GM21526 (cell line): ENCODE data around the gene MESP1.

ENCODE experiments used
- ATAC-seq: cut with Tn5 transposase; IDR thresholded peaks from one replicate; pipeline ENCODE4 v1.9.1; 2021; ENCODE audit warnings: moderate library complexity; ENCODE audit not compliant: unreplicated experiment, low FRiP score

The MESP1 gene

DNA sequence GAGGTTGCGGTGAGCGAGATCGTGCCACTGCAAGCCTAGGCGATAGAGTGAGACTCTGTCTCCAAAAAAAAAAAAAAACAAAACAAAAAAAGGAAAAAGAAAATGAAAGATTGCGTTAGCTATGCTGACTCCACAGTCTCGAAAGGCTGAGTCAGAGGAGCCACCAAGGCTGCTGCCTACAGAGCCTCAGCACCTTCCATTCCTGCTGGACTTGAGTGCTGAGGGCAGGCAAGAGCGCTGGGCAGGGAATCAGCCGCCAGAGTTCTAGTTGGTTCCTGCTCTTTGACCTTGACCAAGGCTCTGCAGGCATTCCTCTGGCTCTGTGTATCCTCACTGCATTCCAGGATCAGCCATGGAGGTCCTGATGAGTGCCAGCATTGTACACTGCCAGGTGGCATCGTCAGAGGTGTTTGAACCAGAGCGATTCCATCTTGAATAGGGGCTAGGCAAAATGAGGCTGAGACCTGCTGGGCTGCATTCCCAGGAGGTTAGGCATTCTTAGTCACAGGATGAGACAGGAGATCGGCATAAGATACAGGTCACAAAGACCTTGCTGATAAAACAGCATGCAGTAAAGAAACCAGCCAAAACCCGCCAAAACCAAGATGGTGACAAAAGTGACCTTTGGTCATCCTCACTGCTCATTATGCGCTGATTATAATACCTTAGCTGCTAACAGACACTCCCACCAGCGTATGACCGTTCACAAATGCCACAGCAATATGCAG, 31.0 kb upstream of the MESP1 start:
- ATAC-seq: no peak

DNA sequence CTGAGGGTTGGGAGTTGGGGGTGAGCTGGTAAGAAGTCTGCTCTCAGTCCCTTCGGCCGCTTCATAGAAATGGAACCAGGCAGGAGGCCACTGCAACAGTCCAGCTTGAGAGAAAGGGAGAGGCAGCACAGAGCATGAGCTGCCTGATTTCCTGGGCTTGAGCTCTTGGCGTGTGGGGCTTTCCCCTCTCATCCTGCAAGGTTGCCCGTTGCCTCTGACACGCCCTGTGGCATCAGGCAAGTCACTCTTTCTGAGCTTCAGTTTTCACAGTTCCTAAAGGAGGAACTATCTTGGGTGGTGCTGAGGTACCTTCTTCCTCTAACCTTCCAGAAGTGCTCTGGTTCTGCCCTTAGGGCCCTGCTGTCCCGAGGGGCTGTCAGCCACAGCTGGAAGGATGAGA, 30.0 kb upstream of the MESP1 start:
- no peak for ATAC-seq

- no peak for ATAC-seq
Measured at GRCh38 chr15:89780601-89781000, 29.6 kb upstream of the MESP1 start.

DNA sequence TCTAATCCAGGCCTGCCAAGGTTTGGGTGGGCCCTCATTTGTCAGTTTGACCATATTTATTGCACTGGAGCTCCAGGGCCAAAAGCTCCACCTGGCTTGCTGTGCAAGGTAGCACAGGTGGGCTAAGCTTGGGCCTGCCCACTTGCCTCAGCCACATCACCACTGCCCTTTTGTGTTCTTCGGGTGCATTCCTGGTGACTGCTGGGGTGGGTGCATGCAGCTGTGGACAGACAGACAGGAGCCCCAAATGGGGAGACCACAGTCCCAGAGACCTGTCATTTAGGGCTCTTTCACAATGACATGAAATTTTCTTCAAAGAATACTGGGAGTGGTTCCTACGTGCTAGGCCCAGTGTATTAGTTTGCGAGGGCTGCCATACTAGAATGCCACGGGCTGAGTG, 27.8 kb upstream of the MESP1 start:
- no peak for ATAC-seq

GRCh38 chr15:89777782-89778380, 26.8 kb upstream of the MESP1 start:
- no peak for ATAC-seq

DNA sequence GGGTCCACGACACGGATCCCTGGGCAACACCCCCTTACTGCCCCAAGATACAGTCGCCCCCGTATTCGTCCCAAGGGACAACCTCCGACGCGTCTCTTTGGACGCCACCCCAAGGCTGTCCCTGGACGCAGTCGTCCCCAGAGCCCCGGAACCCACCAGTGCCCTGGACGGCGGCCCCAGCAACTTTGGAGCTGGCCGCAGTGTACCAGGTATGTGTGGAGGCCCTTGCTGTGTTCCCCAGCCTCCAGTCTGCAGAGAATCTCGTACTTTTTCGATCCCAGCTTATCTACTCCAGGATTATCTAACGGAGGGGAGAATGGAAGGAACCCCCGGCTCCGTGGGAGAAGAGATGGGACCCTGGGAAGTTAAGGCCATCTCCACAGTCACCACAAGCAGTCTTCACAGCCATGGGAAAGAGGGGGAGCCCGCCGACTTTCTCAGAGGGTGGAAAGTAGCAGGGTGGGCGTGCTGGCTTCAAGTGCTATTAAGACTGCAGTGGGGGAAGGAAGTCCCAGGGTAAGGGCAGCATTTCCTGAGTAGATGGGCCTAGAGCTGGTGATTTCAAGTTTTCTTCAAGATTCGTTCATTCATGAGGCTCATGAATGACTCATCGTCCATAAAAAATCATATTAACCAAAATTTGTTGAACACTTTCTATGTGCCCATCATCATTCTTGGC, 26.2 kb upstream of the MESP1 start:
- no peak for ATAC-seq

DNA sequence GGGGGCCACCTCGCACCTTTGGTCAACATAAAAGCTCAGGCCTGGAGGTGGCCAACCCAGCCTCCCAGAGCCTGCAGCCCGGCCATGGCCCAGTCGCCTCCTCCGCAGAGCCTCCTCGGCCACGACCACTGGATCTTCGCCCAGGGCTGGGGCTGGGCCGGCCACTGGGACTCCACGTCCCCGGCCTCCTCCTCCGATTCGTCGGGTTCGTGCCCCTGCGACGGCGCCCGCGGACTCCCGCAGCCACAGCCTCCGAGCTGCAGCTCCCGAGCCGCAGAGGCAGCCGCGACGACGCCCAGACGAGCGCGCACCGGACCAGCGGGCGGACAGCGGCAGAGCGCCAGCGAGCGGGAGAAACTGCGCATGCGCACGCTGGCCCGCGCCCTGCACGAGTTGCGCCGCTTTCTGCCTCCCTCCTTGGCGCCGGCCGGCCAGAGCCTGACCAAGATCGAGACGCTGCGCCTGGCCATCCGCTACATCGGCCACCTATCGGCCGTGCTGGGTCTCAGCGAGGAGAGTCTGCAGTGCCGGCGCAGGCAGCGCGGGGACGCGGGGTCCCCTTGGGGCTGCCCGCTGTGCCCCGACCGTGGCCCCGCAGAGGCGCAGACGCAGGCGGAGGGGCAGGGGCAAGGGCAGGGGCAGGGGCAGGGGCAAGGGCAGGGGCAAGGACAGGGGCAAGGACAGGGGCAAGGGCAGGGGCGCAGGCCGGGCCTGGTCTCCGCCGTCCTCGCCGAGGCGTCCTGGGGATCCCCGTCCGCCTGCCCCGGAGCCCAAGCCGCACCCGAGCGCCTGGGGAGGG, 25.4 kb upstream of the MESP1 start, which contains the start of gene MESP2:
MESP2 (plus strand) TSS at position 59 of the 799 bp plus-strand sequence; CDS start at position 85, 26 bp downstream.
- no peak for ATAC-seq

DNA sequence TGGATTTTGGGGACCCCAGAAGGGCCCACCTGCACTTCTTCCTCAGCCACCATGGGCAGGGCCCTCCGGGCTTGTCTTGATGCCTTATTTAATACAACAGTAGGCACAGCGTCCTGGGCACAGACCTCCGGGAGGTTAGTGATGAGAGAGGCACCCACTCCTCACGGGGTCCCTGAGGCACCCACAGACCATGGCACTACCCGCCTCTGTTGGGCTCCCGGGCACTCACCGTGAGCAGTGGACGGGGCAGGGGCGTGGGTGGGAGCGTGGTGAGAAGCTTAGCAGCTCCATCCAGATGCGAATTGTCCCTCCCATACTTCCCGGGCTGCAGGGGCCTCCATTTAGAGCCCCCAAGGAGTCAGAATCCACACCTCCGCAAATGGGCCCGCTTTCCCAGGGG, 24.8 kb upstream of the MESP1 start:
- ATAC-seq: no peak

GRCh38 chr15:89774492-89774891, 23.4 kb upstream of the MESP1 start:
- no peak for ATAC-seq

DNA sequence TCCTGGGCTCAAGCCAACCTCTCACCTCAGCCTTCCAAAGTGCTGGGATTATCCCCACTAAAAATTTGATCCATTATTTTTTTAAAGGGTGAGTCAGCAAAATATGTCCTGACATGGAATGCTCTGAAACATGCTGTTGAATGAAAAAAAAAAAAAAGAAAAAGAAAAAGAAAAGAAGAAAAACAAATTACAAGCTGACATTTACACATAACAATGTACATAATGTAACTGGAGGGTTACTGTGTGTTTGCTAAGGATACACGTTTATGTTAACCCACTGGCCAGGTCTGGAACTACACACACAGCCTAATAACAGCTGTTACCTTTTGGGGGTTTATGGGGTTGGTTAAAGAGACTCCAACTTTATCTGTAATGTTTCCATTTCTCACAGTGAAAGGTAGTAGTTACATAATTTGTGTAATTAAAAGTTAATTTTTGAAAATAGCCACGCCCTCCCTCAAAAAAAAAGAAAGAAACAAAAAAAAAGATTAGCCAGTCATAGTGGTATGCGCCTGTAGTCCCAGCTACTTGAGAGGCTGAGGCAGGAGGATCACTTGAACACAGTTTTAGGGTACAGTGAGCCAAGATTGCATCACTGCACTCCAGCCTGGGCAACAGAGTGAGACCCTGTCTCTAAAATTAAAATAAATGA, 22.0 kb upstream of the MESP1 start:
- no peak for ATAC-seq

GRCh38 chr15:89770041-89770440, 19.0 kb upstream of the MESP1 start:
- ATAC-seq: no peak

GRCh38 chr15:89769366-89769765, 18.3 kb upstream of the MESP1 start:
- ATAC-seq: no peak

DNA sequence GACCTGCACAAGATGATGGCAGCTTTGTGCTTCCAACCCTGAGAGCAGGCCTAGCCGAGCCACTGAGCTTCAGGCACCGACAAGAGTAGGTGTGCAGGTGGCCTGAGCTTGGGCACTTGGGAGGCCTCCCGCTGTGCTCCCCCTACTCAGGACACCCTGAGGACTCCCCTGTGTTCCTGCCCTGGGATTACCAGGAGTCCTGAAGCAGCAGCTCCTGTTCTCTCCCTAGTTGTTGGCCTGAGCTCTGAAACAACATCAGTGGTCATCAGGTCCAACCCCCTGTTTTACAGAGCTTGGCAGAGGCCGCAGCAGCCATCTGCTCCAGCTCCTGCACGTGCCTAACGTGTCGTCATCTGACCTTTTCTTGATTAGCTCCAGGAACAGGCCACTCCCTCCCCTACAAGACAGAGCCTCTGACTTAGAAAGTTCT, 17.0 kb upstream of the MESP1 start:
- ATAC-seq: no peak

GRCh38 chr15:89767411-89767915, 16.4 kb upstream of the MESP1 start:
- no peak for ATAC-seq

GRCh38 chr15:89766357-89767311, 15.6 kb upstream of the MESP1 start:
- ATAC-seq: no peak

DNA sequence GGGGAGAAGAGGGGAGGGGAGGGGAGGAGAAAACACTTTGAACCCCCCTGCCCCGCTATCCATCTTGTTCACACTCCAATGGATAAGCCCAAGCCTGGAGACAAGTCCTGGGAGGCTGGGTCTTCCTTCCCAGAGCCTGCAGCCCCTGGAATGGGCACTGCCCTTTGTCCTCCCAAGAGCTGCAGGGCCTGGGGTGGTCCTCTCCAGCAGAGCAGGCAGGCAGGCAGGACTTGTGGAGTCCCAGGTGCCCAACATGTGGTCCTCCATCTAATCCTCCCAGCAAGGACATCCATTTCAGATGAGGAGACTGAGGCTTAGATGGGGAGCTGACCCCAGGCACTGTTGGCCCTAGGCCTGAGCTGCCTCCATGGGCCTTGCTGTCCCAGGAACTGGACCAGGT, 14.6 kb upstream of the MESP1 start:
- ATAC-seq: no peak

GRCh38 chr15:89761929-89762328, 10.9 kb upstream of the MESP1 start:
- no peak for ATAC-seq

GRCh38 chr15:89761009-89761831, 10.2 kb upstream of the MESP1 start:
- ATAC-seq: no peak
